ENCODE measurements around the gene CPT1C. TPM values are rescaled to one million over a fixed set of nuclear protein-coding genes. Genes with fewer than 3 reads are reported as not detected.

CPT1C gene
- polyA plus RNA-seq, 1 donor from 2014 or later: 204 TPM

DNA sequence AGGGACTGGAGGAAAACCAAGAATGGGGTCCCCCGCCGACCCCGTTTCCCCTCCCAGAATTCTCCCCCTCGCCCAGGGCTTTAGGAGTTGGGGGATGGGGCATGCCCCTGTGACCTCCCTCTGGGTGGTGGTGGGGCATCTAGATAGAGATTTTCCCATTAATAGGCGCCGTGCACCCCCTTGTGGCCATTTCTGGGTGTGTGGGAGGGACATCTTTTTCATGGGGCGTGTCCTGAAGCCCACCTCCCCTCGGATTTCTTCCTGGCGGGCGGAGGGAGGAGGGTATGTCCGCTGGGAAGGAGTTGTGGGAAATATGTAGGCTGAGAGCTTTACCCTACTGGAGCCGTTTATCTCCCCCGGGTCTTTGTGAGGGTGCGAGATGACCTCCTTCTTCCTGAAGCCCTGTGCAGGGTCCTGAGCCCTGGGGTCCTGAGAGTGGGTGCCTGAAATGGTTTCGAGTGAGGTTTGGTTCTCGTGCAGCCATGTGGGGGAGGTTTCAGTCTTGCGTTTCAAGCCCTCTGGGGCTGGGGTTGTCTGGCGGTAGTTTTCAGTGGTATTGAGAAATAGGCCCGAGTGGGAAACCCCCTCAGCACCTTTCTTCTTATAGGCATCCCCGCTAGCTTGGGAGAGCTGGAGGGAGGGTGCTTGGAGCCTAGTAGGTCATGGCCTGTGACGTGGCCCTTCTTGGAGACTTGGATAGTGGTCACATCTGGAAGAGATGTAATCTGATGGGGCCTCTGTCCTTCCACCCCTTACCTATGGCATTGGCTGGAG lies 12.8 kb upstream of the CPT1C start:
- H3K4me2 ChIP-seq (ENCODE audit: low read length): peak overlapping the region; percentile 88
- H3K27ac ChIP-seq (ENCODE audit: low read length): peak overlapping the region; percentile 97
- no peaks in the 10 kb centered on the region for H3K36me3 ChIP-seq (ENCODE audit: insufficient read depth, low read length)
- H3K9me2 ChIP-seq (ENCODE audit: insufficient read depth, low read length): no peaks in the 10 kb centered on the region
- TF ChIP-seq SMC3 (conservative IDR thresholded peaks at IDR 0.05; ENCODE audit: poor library complexity) (peak; percentile 68), RAD21 (conservative IDR thresholded peaks at IDR 0.05) (peak; percentile 78), TAF1 (IDR thresholded peaks at IDR 0.05; ENCODE audit: low read depth) (no peak), POLR2AphosphoS5 (IDR thresholded peaks at IDR 0.05) (no peak), EZH2 (IDR thresholded peaks at IDR 0.05; ENCODE audit: borderline replicate concordance, insufficient read depth, low read length, poor library complexity, severe bottlenecking) (no peak), MXI1 (conservative IDR thresholded peaks at IDR 0.05; ENCODE audit: poor library complexity, severe bottlenecking) (no peak), EP300 (conservative IDR thresholded peaks at IDR 0.05; ENCODE audit: poor library complexity, severe bottlenecking) (peak; percentile 34)
- TF ChIP-seq, protein P1, sequence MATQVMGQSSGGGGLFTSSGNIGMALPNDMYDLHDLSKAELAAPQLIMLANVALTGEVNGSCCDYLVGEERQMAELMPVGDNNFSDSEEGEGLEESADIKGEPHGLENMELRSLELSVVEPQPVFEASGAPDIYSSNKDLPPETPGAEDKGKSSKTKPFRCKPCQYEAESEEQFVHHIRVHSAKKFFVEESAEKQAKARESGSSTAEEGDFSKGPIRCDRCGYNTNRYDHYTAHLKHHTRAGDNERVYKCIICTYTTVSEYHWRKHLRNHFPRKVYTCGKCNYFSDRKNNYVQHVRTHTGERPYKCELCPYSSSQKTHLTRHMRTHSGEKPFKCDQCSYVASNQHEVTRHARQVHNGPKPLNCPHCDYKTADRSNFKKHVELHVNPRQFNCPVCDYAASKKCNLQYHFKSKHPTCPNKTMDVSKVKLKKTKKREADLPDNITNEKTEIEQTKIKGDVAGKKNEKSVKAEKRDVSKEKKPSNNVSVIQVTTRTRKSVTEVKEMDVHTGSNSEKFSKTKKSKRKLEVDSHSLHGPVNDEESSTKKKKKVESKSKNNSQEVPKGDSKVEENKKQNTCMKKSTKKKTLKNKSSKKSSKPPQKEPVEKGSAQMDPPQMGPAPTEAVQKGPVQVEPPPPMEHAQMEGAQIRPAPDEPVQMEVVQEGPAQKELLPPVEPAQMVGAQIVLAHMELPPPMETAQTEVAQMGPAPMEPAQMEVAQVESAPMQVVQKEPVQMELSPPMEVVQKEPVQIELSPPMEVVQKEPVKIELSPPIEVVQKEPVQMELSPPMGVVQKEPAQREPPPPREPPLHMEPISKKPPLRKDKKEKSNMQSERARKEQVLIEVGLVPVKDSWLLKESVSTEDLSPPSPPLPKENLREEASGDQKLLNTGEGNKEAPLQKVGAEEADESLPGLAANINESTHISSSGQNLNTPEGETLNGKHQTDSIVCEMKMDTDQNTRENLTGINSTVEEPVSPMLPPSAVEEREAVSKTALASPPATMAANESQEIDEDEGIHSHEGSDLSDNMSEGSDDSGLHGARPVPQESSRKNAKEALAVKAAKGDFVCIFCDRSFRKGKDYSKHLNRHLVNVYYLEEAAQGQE (IDR thresholded peaks at IDR 0.05; ENCODE audit: borderline replicate concordance): no peak
- TF ChIP-seq, protein P2, sequence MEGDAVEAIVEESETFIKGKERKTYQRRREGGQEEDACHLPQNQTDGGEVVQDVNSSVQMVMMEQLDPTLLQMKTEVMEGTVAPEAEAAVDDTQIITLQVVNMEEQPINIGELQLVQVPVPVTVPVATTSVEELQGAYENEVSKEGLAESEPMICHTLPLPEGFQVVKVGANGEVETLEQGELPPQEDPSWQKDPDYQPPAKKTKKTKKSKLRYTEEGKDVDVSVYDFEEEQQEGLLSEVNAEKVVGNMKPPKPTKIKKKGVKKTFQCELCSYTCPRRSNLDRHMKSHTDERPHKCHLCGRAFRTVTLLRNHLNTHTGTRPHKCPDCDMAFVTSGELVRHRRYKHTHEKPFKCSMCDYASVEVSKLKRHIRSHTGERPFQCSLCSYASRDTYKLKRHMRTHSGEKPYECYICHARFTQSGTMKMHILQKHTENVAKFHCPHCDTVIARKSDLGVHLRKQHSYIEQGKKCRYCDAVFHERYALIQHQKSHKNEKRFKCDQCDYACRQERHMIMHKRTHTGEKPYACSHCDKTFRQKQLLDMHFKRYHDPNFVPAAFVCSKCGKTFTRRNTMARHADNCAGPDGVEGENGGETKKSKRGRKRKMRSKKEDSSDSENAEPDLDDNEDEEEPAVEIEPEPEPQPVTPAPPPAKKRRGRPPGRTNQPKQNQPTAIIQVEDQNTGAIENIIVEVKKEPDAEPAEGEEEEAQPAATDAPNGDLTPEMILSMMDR (IDR thresholded peaks at IDR 0.05; ENCODE audit: poor library complexity, severe bottlenecking): peak; percentile 89
- no peaks in the 10 kb centered on the region for H3K27me3 ChIP-seq (ENCODE audit: insufficient read depth, low read depth, low read length)
- no peaks in the 10 kb centered on the region for H3K9me3 ChIP-seq (ENCODE audit: low read length)
- peak overlapping the region; percentile 98 for H3K9ac ChIP-seq (ENCODE audit: low read length)
- H4K20me1 ChIP-seq (ENCODE audit: insufficient read depth): no peaks in the 10 kb centered on the region
- peaks cover 3% of the 10 kb centered on the region for H3F3A ChIP-seq (ENCODE audit: insufficient read depth, low read length, poor library complexity, severe bottlenecking)
- no peak overlapping the region for H2AFZ ChIP-seq (ENCODE audit: low read depth, low read length)
- peak overlapping the region; percentile 100 for H3K4me3 ChIP-seq (ENCODE audit: low read length)
- H3K79me2 ChIP-seq (replicated peaks; ENCODE audit: insufficient read depth, low read length): peaks cover 35% of the 10 kb centered on the region

DNA sequence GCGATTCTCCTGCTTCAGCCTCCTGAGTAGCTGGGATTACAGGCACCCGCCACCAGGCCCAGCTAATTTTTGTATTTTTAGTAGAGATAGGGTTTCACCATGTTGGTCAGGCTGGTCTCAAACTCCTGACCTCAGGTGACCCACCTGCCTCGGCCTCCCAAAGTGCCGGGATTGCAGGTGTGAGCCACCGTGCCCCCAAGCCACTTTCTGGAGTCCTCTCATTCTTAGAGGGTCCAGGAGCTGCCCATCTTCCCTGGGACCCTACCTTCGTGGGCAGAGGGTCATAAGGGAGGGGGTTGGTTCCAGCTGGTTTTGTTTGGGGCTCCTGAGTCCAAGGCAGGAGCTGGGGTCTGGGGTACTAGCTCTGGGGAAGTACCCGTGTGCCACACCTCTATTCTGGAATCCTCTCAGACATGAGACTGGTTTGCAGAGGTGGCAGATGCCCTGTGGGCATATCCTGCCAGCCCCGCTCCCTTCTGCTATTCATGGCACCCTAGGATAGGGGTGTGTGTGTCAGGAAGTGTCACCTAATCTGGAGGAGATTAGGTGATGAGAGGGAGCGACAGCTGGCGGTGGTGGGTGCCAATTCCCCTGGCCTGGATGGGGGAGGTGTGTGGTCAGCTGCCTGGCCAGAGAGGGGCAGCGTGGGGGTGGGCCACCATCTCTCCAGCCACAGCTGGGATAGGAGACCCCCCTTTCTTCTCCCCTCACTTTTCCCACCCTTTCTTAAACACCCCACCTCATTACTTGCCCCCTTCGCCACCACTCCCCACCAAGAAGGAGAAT lies 11.7 kb upstream of the CPT1C start:
- Histone ChIP-seq H3K9me3 (ENCODE audit: low read length) (no peaks in the 10 kb centered on the region), H3K9ac (ENCODE audit: low read length) (peak overlapping the region; percentile 68), H3K4me3 (ENCODE audit: low read length) (peak overlapping the region; percentile 100), H2AFZ (ENCODE audit: low read depth, low read length) (no peak overlapping the region), H3F3A (ENCODE audit: insufficient read depth, low read length, poor library complexity, severe bottlenecking) (peaks cover 3% of the 10 kb centered on the region), H4K20me1 (ENCODE audit: insufficient read depth) (no peaks in the 10 kb centered on the region), H3K79me2 (replicated peaks; ENCODE audit: insufficient read depth, low read length) (peaks cover 35% of the 10 kb centered on the region), H3K27ac (ENCODE audit: low read length) (peak overlapping the region; percentile 91), H3K4me2 (ENCODE audit: low read length) (no peak overlapping the region), H3K9me2 (ENCODE audit: insufficient read depth, low read length) (no peaks in the 10 kb centered on the region), H3K36me3 (ENCODE audit: insufficient read depth, low read length) (no peaks in the 10 kb centered on the region), H3K27me3 (ENCODE audit: insufficient read depth, low read depth, low read length) (no peaks in the 10 kb centered on the region)
- no peak for TF ChIP-seq MXI1 (conservative IDR thresholded peaks at IDR 0.05; ENCODE audit: poor library complexity, severe bottlenecking)
- TF ChIP-seq RAD21 (conservative IDR thresholded peaks at IDR 0.05): no peak
- no peak for TF ChIP-seq TAF1 (IDR thresholded peaks at IDR 0.05; ENCODE audit: low read depth)
- TF ChIP-seq, protein P2 (IDR thresholded peaks at IDR 0.05; ENCODE audit: poor library complexity, severe bottlenecking): no peak
- TF ChIP-seq EP300 (conservative IDR thresholded peaks at IDR 0.05; ENCODE audit: poor library complexity, severe bottlenecking): no peak
- TF ChIP-seq, protein P1 (IDR thresholded peaks at IDR 0.05; ENCODE audit: borderline replicate concordance): no peak
- TF ChIP-seq EZH2 (IDR thresholded peaks at IDR 0.05; ENCODE audit: borderline replicate concordance, insufficient read depth, low read length, poor library complexity, severe bottlenecking): no peak
- TF ChIP-seq SMC3 (conservative IDR thresholded peaks at IDR 0.05; ENCODE audit: poor library complexity): no peak
- no peak for TF ChIP-seq POLR2AphosphoS5 (IDR thresholded peaks at IDR 0.05)
